GM12872 (cell line): ENCODE results near the gene BORA.

Experiments
- CTCF ChIP-seq: IDR thresholded peaks from 3 replicates; pipeline ENCODE4 v1.5.1; 2011; ENCODE audit warnings: low read depth, mild to moderate bottlenecking, low read length, moderate library complexity; ENCODE audit not compliant: insufficient read depth

Gene BORA

GRCh38 chr13:72740015-72740414, 12.3 kb downstream of the BORA start:
- no peak for TF ChIP-seq CTCF

- TF ChIP-seq CTCF = no peak
Observed at GRCh38 chr13:72745260-72745659, 17.5 kb downstream of the BORA start.

GRCh38 chr13:72751220-72751619, 23.5 kb downstream of the BORA start:
- TF ChIP-seq CTCF = no peak

GRCh38 chr13:72754111-72754510, 26.4 kb downstream of the BORA start:
- no peak for TF ChIP-seq CTCF

GRCh38 chr13:72757792-72758535, 30.2 kb downstream of the BORA start:
- no peak for TF ChIP-seq CTCF

- no peak for TF ChIP-seq CTCF
Observed at GRCh38 chr13:72760189-72760588, 32.5 kb downstream of the BORA start.

GRCh38 chr13:72763411-72763810, 35.7 kb downstream of the BORA start:
- TF ChIP-seq CTCF = no peak
